GM10266 (cell line): Measurements from ENCODE around the gene RPL10L.

Source experiments
- DNase-seq: peaks from one replicate; pipeline ENCODE4 v3.0.0; 2012; ENCODE audit errors: extremely low spot score
- CTCF ChIP-seq: IDR thresholded peaks from 2 replicates; pipeline ENCODE4 v1.5.1; 2012; ENCODE audit warnings: mild to moderate bottlenecking, low read depth; ENCODE audit not compliant: control insufficient read depth, insufficient read depth; ENCODE audit errors: missing control alignments

The RPL10L gene

GRCh38 chr14:46646796-46647195 lies 4.8 kb downstream of the RPL10L start:
- TF ChIP-seq CTCF = no peak
- DNase-seq = no peak

GRCh38 chr14:46626876-46627275 lies 24.7 kb downstream of the RPL10L start:
- no peak for TF ChIP-seq CTCF
- DNase-seq = no peak
